SJSA1 (cell line): ENCODE data around the gene TET1. TPM values are rescaled to one million over a fixed set of nuclear protein-coding genes. Genes with fewer than 3 reads are reported as not detected.

Experiments used
- DNase-seq, 2 experiments: peaks; one replicate each; pipeline ENCODE4 v3.0.0-alpha.2; 2015 to 2020; ENCODE audit warnings: low spot score in 2 of 2, low read depth in 1 of 2
- H3K27ac ChIP-seq: fragments of 250-450 bp; sonication (Bioruptor Pico); 2 replicates; pipeline ENCODE4 v1.5.1; 2020; ENCODE audit warnings: mild to moderate bottlenecking, moderate library complexity
- H3K27me3 ChIP-seq: fragments of 250-450 bp; sonication (Bioruptor Pico); replicated peaks from 2 replicates; pipeline ENCODE4 v1.5.1; 2020; ENCODE audit warnings: mild to moderate bottlenecking, moderate library complexity
- H3K36me3 ChIP-seq: fragments of 250-450 bp; sonication (Bioruptor Pico); 2 replicates; pipeline ENCODE4 v1.5.1; 2020; ENCODE audit warnings: mild to moderate bottlenecking
- H3K4me1 ChIP-seq: fragments of 250-450 bp; sonication (Bioruptor Pico); replicated peaks from 2 replicates; pipeline ENCODE4 v1.6.1; 2021; ENCODE audit warnings: mild to moderate bottlenecking
- H3K4me3 ChIP-seq: fragments of 250-450 bp; sonication (Bioruptor Pico); 2 replicates; pipeline ENCODE4 v1.5.1; 2020; ENCODE audit warnings: mild to moderate bottlenecking
- H3K9me3 ChIP-seq: fragments of 250-450 bp; sonication (Bioruptor Pico); replicated peaks from 2 replicates; pipeline ENCODE4 v1.5.1; 2020; ENCODE audit warnings: mild to moderate bottlenecking
- total RNA-seq: library from RNA; depleted of rRNA; stranded (reverse); fragments of >200 nt; shearing (Covaris generic); gene quantifications from 2 replicates; pipeline ENCODE4 v1.2.3, GENCODE V29; 2014

TET1 gene
- total RNA-seq, 1 experiment from 2014 or later: 4.4 TPM

- no peak for DNase-seq
- Histone ChIP-seq H3K4me1 (peaks cover 14% of the 10 kb centered on the region), H3K4me3 (no peak overlapping the region), H3K36me3 (peaks cover 7% of the 10 kb centered on the region; the same call in 1 of the 2 replicates), H3K27ac (no peak overlapping the region), H3K27me3 (no peaks in the 10 kb centered on the region), H3K9me3 (no peaks in the 10 kb centered on the region)
Observed at GRCh38 chr10:68558478-68558877, 1.7 kb upstream of the TET1 start.

- Histone ChIP-seq H3K36me3 (peaks cover 7% of the 10 kb centered on the region; the same call in 1 of the 2 replicates), H3K27me3 (no peaks in the 10 kb centered on the region), H3K27ac (no peak overlapping the region), H3K4me3 (no peak overlapping the region), H3K9me3 (no peaks in the 10 kb centered on the region), H3K4me1 (peaks cover 14% of the 10 kb centered on the region)
- no peak for DNase-seq
Observed at GRCh38 chr10:68559251-68559650, 886 bp upstream of the TET1 start.

GRCh38 chr10:68559841-68560185, 324 bp upstream of the TET1 start:
- H3K36me3 ChIP-seq: peaks cover 7% of the 10 kb centered on the region; the same call in 1 of the 2 replicates
- H3K4me3 ChIP-seq: peak overlapping the region; percentile 84
- DNase-seq: no peak
- H3K27me3 ChIP-seq: no peaks in the 10 kb centered on the region
- H3K4me1 ChIP-seq: peaks cover 14% of the 10 kb centered on the region
- H3K9me3 ChIP-seq: no peaks in the 10 kb centered on the region
- no peak overlapping the region for H3K27ac ChIP-seq

GRCh38 chr10:68560943-68561864, 1.1 kb downstream of the TET1 start:
- Histone ChIP-seq H3K36me3 (peaks cover 7% of the 10 kb centered on the region; the same call in 1 of the 2 replicates), H3K9me3 (no peaks in the 10 kb centered on the region), H3K4me1 (peaks cover 14% of the 10 kb centered on the region), H3K4me3 (peak overlapping the region; percentile 84), H3K27ac (no peak overlapping the region), H3K27me3 (no peaks in the 10 kb centered on the region)
- peak; percentile 32 to 45 for DNase-seq

GRCh38 chr10:68561865-68562649, 1.9 kb downstream of the TET1 start:
- Histone ChIP-seq H3K4me3 (no peak overlapping the region), H3K9me3 (no peaks in the 10 kb centered on the region), H3K27me3 (no peaks in the 10 kb centered on the region), H3K4me1 (peaks cover 14% of the 10 kb centered on the region), H3K27ac (no peak overlapping the region), H3K36me3 (peaks cover 7% of the 10 kb centered on the region; the same call in 1 of the 2 replicates)
- DNase-seq: no peak

GRCh38 chr10:68562661-68563570, 2.8 kb downstream of the TET1 start:
- Histone ChIP-seq H3K9me3 (no peaks in the 10 kb centered on the region), H3K27me3 (no peaks in the 10 kb centered on the region), H3K4me1 (peaks cover 14% of the 10 kb centered on the region), H3K27ac (0 out of 2 replicates have a peak overlapping the region, but pooled peaks have one; percentile 15), H3K36me3 (peaks cover 7% of the 10 kb centered on the region; the same call in 1 of the 2 replicates), H3K4me3 (no peak overlapping the region)
- DNase-seq: no peak

- H3K4me3 ChIP-seq: no peak overlapping the region
- no peaks in the 10 kb centered on the region for H3K27me3 ChIP-seq
- peaks cover 7% of the 10 kb centered on the region; the same call in 1 of the 2 replicates for H3K36me3 ChIP-seq
- H3K9me3 ChIP-seq: no peaks in the 10 kb centered on the region
- no peak overlapping the region for H3K27ac ChIP-seq
- no peak for DNase-seq
- H3K4me1 ChIP-seq: peaks cover 14% of the 10 kb centered on the region
Observed at GRCh38 chr10:68564712-68565111, 4.6 kb downstream of the TET1 start.

GRCh38 chr10:68565658-68566057, 5.5 kb downstream of the TET1 start:
- peaks cover 11% of the 10 kb centered on the region for H3K4me1 ChIP-seq
- H3K27me3 ChIP-seq: no peaks in the 10 kb centered on the region
- H3K36me3 ChIP-seq: 0 out of 2 replicates have a peak, but pooled peaks cover 2% of the 10 kb centered on the region
- no peaks in the 10 kb centered on the region for H3K9me3 ChIP-seq
- no peak for DNase-seq
- H3K4me3 ChIP-seq: no peak overlapping the region
- H3K27ac ChIP-seq: no peak overlapping the region

GRCh38 chr10:68566351-68566750, 6.2 kb downstream of the TET1 start:
- no peaks in the 10 kb centered on the region for H3K9me3 ChIP-seq
- no peaks in the 10 kb centered on the region for H3K36me3 ChIP-seq
- H3K4me3 ChIP-seq: no peak overlapping the region
- H3K4me1 ChIP-seq: peaks cover 8% of the 10 kb centered on the region
- no peak for DNase-seq
- no peak overlapping the region for H3K27ac ChIP-seq
- no peaks in the 10 kb centered on the region for H3K27me3 ChIP-seq

- Histone ChIP-seq H3K27ac (no peak overlapping the region), H3K27me3 (no peaks in the 10 kb centered on the region), H3K9me3 (no peaks in the 10 kb centered on the region), H3K36me3 (no peaks in the 10 kb centered on the region), H3K4me1 (peaks cover 7% of the 10 kb centered on the region), H3K4me3 (no peak overlapping the region)
- DNase-seq: no peak
Observed at GRCh38 chr10:68566955-68567354, 6.8 kb downstream of the TET1 start.

- Histone ChIP-seq H3K4me1 (no peaks in the 10 kb centered on the region), H3K27me3 (no peaks in the 10 kb centered on the region), H3K9me3 (no peaks in the 10 kb centered on the region), H3K36me3 (peaks cover 15% of the 10 kb centered on the region), H3K4me3 (no peak overlapping the region), H3K27ac (no peak overlapping the region)
- DNase-seq: no peak
Observed at GRCh38 chr10:68572151-68572550, 12.0 kb downstream of the TET1 start.

GRCh38 chr10:68574051-68574450, 13.9 kb downstream of the TET1 start:
- no peak overlapping the region for H3K27ac ChIP-seq
- H3K9me3 ChIP-seq: no peaks in the 10 kb centered on the region
- no peak for DNase-seq
- H3K36me3 ChIP-seq: peaks cover 15% of the 10 kb centered on the region
- H3K4me1 ChIP-seq: no peaks in the 10 kb centered on the region
- no peaks in the 10 kb centered on the region for H3K27me3 ChIP-seq
- H3K4me3 ChIP-seq: no peak overlapping the region

- Histone ChIP-seq H3K27me3 (no peaks in the 10 kb centered on the region), H3K27ac (no peak overlapping the region), H3K4me3 (no peak overlapping the region), H3K9me3 (no peaks in the 10 kb centered on the region), H3K36me3 (peaks cover 15% of the 10 kb centered on the region), H3K4me1 (no peaks in the 10 kb centered on the region)
- no peak for DNase-seq
Observed at GRCh38 chr10:68576118-68576517, 16.0 kb downstream of the TET1 start.
